SU-DHL-6 (cell line): ENCODE data around the gene BCAS1.

Experiments used
- CTCF ChIP-seq: fragments of 200-600 bp; sonication (generic); IDR thresholded peaks from one replicate; pipeline ENCODE4 v1.5.1; 2017; ENCODE audit warnings: antibody characterized with exemption, mild to moderate bottlenecking, low read length, moderate library complexity; ENCODE audit not compliant: insufficient read depth, poor library complexity, severe bottlenecking
- EZH2phosphoT487 ChIP-seq: fragments of 200-600 bp; sonication (generic), shearing (Covaris generic); conservative IDR thresholded peaks from 2 replicates; pipeline ENCODE4 v1.6.1; 2018; ENCODE audit warnings: mild to moderate bottlenecking, antibody characterized with exemption, low read length, moderate library complexity, mixed read lengths

- no peak for TF ChIP-seq CTCF
- no peak for TF ChIP-seq EZH2phosphoT487
Measured at GRCh38 chr20:53929974-53930650, 140.3 kb downstream of the BCAS1 start.
